ENCODE measurements around the gene NXN. TPM values are rescaled to one million over a fixed set of nuclear protein-coding genes. Genes with fewer than 3 reads are reported as not detected.
A peak's percentile ranks its signal among the peaks of the same experiment; 100 is the strongest.

NXN gene
- total RNA-seq, 6 experiments from 2014 or later, result 81.7 to 93.8 (median 92.2) TPM

DNA sequence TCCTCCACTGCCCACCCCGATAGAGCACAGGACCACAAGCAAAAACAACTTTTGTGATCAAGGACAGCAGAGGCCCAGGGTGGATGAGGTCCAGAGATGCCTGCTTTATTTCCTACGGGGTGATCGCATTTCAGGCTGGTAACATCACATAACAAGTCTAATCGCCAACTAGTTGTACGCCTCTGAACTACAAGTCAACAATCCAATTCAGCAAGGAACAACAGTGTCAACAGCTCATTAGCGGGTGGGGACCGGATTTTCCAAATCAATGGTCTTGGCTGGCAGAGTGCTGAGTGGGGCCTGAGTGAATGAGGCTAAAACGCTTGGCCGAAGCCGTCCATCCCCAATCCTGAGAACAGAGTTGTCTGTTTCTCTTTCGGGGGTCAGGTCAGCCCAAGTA lies 180.3 kb downstream of the NXN start:
- H3K27me3 Mint-ChIP-seq (ENCODE audit: insufficient read depth), result peaks cover 19% of the 10 kb centered on the region

DNA sequence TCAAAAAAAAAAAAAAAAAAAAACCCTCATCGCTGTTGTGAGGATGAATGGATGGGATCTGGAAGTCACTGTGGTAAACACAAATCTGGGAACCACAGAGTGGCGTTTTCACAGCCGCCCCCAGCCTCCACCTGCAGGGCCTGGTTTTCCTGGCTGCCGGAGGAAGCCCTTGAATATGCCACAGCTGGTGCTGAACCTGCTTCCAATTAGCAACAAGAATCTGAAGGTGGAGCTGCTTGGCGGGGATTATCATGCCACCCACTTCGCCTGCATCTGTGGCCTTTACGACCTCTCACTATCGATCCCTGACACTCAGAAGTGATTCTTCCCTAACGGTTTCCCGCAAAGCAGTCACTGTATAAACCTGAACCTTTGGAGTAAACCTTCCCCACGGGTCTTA lies 181.3 kb downstream of the NXN start:
- H3K27me3 Mint-ChIP-seq (ENCODE audit: insufficient read depth), result peaks cover 28% of the 10 kb centered on the region
- H3K9me3 Mint-ChIP-seq, result no peaks in the 10 kb centered on the region
- H3K36me3 Mint-ChIP-seq (ENCODE audit: low read depth), result peaks cover 30% of the 10 kb centered on the region
- no peak overlapping the region for H3K4me3 Mint-ChIP-seq
- H3K27ac Mint-ChIP-seq, result no peak overlapping the region
- H3K4me1 Mint-ChIP-seq (ENCODE audit: low read depth), result peaks cover 22% of the 10 kb centered on the region
- TF ChIP-seq, protein P1, sequence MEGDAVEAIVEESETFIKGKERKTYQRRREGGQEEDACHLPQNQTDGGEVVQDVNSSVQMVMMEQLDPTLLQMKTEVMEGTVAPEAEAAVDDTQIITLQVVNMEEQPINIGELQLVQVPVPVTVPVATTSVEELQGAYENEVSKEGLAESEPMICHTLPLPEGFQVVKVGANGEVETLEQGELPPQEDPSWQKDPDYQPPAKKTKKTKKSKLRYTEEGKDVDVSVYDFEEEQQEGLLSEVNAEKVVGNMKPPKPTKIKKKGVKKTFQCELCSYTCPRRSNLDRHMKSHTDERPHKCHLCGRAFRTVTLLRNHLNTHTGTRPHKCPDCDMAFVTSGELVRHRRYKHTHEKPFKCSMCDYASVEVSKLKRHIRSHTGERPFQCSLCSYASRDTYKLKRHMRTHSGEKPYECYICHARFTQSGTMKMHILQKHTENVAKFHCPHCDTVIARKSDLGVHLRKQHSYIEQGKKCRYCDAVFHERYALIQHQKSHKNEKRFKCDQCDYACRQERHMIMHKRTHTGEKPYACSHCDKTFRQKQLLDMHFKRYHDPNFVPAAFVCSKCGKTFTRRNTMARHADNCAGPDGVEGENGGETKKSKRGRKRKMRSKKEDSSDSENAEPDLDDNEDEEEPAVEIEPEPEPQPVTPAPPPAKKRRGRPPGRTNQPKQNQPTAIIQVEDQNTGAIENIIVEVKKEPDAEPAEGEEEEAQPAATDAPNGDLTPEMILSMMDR (IDR thresholded peaks at IDR 0.05), result no peak
- DNase-seq, result no peak

More for the DNA sequence above, 180.3 kb downstream of the NXN start:
- Mint-ChIP-seq H3K9me3 (no peaks in the 10 kb centered on the region), H3K4me3 (no peak overlapping the region), H3K36me3 (ENCODE audit: low read depth) (peaks cover 30% of the 10 kb centered on the region), H3K4me1 (ENCODE audit: low read depth) (peaks cover 15% of the 10 kb centered on the region), H3K27ac (no peak overlapping the region)
- TF ChIP-seq, protein P1 (IDR thresholded peaks at IDR 0.05), result no peak
- no peak for DNase-seq

DNA sequence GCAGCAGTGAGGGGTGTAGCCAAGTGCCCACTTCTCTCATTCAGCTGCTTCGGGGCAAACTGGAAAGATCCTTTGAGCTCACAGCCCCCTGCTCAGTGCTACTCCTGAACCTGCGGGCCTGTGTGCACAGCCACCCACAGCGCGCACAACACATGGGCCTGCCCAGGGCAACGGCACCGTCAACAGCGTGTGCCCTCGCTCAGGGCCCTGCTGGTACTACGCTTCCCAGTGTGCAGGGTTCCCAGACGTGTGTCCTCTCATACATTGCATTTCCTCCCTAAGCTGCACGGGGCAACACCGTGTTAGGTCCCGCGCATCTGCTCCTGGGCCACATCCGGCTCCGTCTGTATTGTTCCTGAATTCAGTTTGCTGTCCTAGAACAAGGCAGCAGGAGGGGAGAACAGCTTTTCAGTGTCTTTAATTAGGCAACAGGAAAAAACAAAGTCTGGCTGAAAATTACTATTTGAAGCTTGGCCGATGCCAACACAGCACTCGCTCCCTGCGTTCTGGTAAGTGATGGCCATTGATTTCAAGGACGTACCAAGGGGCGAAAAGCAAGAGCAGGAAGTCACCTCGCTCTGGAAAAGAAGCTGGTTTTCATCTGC lies 182.2 kb downstream of the NXN start:
- Mint-ChIP-seq H3K27me3 (ENCODE audit: insufficient read depth) (peaks cover 29% of the 10 kb centered on the region), H3K27ac (no peak overlapping the region), H3K36me3 (ENCODE audit: low read depth) (peaks cover 30% of the 10 kb centered on the region), H3K4me1 (ENCODE audit: low read depth) (peaks cover 29% of the 10 kb centered on the region), H3K4me3 (no peak overlapping the region), H3K9me3 (no peaks in the 10 kb centered on the region)
- TF ChIP-seq, protein P1 (IDR thresholded peaks at IDR 0.05), result no peak
- no peak for DNase-seq

DNA sequence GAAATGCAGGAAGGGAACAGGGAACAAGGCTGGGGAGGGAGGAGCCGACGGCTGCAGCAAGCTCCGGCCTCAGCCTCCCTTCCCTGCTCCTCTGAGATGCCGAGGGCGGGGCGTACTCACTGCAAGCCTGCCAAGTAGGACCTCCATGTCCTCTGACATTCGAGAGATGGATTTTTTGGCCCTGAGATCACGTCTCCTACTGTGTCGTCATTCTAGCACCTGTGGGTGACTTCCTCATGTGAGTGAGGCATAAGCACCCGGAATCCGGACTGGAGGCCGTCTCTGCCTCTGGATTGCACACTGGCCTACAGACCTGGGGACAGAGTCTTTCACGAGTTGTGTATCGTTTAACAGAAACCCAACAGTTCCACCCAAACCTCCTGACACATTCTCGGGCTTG lies 183.0 kb downstream of the NXN start:
- H3K36me3 Mint-ChIP-seq (ENCODE audit: low read depth), result peaks cover 33% of the 10 kb centered on the region
- peaks cover 29% of the 10 kb centered on the region for H3K27me3 Mint-ChIP-seq (ENCODE audit: insufficient read depth)
- no peaks in the 10 kb centered on the region for H3K9me3 Mint-ChIP-seq
- DNase-seq, result no peak
- no peak overlapping the region for H3K4me3 Mint-ChIP-seq
- H3K4me1 Mint-ChIP-seq (ENCODE audit: low read depth), result peaks cover 29% of the 10 kb centered on the region
- H3K27ac Mint-ChIP-seq, result no peak overlapping the region
- TF ChIP-seq, protein P1 (IDR thresholded peaks at IDR 0.05), result no peak

DNA sequence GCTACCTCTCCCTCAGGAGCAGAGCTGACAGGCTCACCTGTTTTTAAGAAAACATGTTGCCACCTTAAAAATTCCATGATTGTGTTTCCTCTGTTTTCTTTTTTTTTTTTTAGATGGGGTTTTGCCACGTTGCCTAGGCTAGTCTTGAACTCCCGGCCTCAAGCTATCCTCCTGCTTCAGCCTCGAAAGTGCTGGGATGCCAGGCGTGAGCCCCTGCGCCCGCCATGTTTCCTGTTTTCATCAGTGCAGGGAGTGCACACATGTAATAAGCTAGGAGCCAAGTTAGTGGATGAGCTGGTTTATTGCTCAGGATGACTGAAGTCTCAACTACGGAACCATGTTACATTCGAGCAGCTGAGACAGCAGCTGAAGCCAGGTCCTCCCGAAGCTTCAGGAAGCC lies 183.9 kb downstream of the NXN start:
- Mint-ChIP-seq H3K27ac (peak overlapping the region; percentile 77; the same call in 1 of the 2 replicates), H3K36me3 (ENCODE audit: low read depth) (peaks cover 42% of the 10 kb centered on the region), H3K9me3 (peaks cover 3% of the 10 kb centered on the region; the same call in 1 of the 2 replicates), H3K27me3 (ENCODE audit: insufficient read depth) (peaks cover 24% of the 10 kb centered on the region), H3K4me1 (ENCODE audit: low read depth) (peaks cover 29% of the 10 kb centered on the region), H3K4me3 (peak overlapping the region; percentile 78; the same call in 1 of the 2 replicates)
- TF ChIP-seq, protein P1 (IDR thresholded peaks at IDR 0.05), result no peak
- no peak for DNase-seq
